Keratinocyte (primary cell): ENCODE data around the gene CEP162. TPM values are rescaled to one million over a fixed set of nuclear protein-coding genes. Genes with fewer than 3 reads are reported as not detected.

Experiments used
- DNase-seq: peaks from one replicate; pipeline ENCODE4 v3.0.0-alpha.2; 2011; ENCODE audit warnings: low read depth, missing footprints, low spot score
- FAIRE-seq: peaks from 2 replicates; lab custom pipeline; 2011; peaks lifted over from hg19 to GRCh38; lab: Jason Lieb, UNC
- H2AFZ ChIP-seq: 2 replicates; pipeline ENCODE4 v1.6.0; 2012; ENCODE audit warnings: low read length, control low read depth, inconsistent platforms; ENCODE audit not compliant: control insufficient read depth
- H3K27ac ChIP-seq: 2 replicates; pipeline ENCODE4 v1.5.1; 2011; ENCODE audit warnings: low read length; ENCODE audit not compliant: control insufficient read depth, insufficient read depth
- H3K27me3 ChIP-seq: 3 replicates; pipeline ENCODE4 v1.6.0; 2011; ENCODE audit warnings: low read length; ENCODE audit not compliant: control insufficient read depth, insufficient read depth; ENCODE audit errors: extremely low read depth
- H3K36me3 ChIP-seq, 2 experiments: 2 replicates in 1 of 2; 3 replicates in 1 of 2; pipeline ENCODE4 v1.5.1; 2011; ENCODE audit warnings: low read length in 2 of 2, mild to moderate bottlenecking in 1 of 2; ENCODE audit not compliant: control insufficient read depth in 2 of 2, insufficient read depth in 2 of 2; ENCODE audit errors: extremely low read depth in 1 of 2
- H3K4me1 ChIP-seq: 3 replicates; pipeline ENCODE4 v1.5.1; 2011; ENCODE audit warnings: low read length; ENCODE audit not compliant: control insufficient read depth, insufficient read depth; ENCODE audit errors: extremely low read depth
- H3K4me2 ChIP-seq: 3 replicates; pipeline ENCODE4 v1.6.0; 2011; ENCODE audit warnings: low read depth, low read length; ENCODE audit not compliant: control insufficient read depth, insufficient read depth; ENCODE audit errors: extremely low read depth
- H3K4me3 ChIP-seq, 3 experiments: fragments of 200-600 bp in 1 of 3; sonication (generic) in 1 of 3; 2 replicates in 2 of 3; 3 replicates in 1 of 3; pipeline ENCODE4 v1.5.1; 2011 to 2016; ENCODE audit warnings: low read length in 3 of 3, mild to moderate bottlenecking in 3 of 3, control low read depth in 2 of 3, inconsistent platforms in 1 of 3, low read depth in 1 of 3, mixed read lengths in 1 of 3, mixed run types in 1 of 3, moderate library complexity in 1 of 3; ENCODE audit not compliant: control insufficient read depth in 2 of 3, insufficient read depth in 2 of 3; ENCODE audit errors: extremely low read depth in 1 of 3
- H3K79me2 ChIP-seq: 2 replicates; pipeline ENCODE4 v1.6.0; 2012; ENCODE audit warnings: low read length; ENCODE audit not compliant: control insufficient read depth, insufficient read depth
- H3K9ac ChIP-seq: 3 replicates; pipeline ENCODE4 v1.6.0; 2011; ENCODE audit warnings: low read length; ENCODE audit not compliant: control insufficient read depth, insufficient read depth; ENCODE audit errors: extremely low read depth
- H3K9me1 ChIP-seq: 3 replicates; pipeline ENCODE4 v1.6.0; 2011; ENCODE audit warnings: low read length; ENCODE audit not compliant: control insufficient read depth, insufficient read depth; ENCODE audit errors: extremely low read depth
- H3K9me3 ChIP-seq: 2 replicates; pipeline ENCODE4 v1.5.1; 2012; ENCODE audit warnings: low read depth, low read length; ENCODE audit not compliant: control insufficient read depth
- H4K20me1 ChIP-seq: 3 replicates; pipeline ENCODE4 v1.6.0; 2011; ENCODE audit warnings: low read length; ENCODE audit not compliant: control insufficient read depth, insufficient read depth; ENCODE audit errors: extremely low read depth
- CTCF ChIP-seq, 3 experiments: IDR thresholded peaks in 1 of 3; conservative IDR thresholded peaks in 1 of 3; optimal IDR thresholded peaks in 1 of 3; 2 replicates in 2 of 3; 3 replicates in 1 of 3; pipeline versions ENCODE3 to v1.5.1; 2011; ENCODE audit warnings: low read length in 3 of 3, mild to moderate bottlenecking in 3 of 3, moderate library complexity in 2 of 3, control low read depth in 1 of 3, inconsistent platforms in 1 of 3; ENCODE audit not compliant: insufficient read depth in 2 of 3; ENCODE audit errors: extremely low read depth in 1 of 3
- EZH2 ChIP-seq: IDR thresholded peaks from one replicate; pipeline ENCODE4 v1.6.1; 2012; ENCODE audit warnings: inconsistent platforms, mild to moderate bottlenecking, low read length, moderate library complexity
- dilution Hi-C: fragments of 300-500 bp; cut with MboI; formaldehyde crosslinking; loops from one replicate; pipeline ENCODE4 v1.7.0; 2020; ENCODE audit warnings: low sequenced_read_pairs; ENCODE audit not compliant: extremely low pct_ligation_motif_present
- polyA plus RNA-seq, 5 experiments: library from polyadenylated mRNA; depleted of rRNA in 3 of 5; stranded (reverse) in 3 of 5; stranded (forward) in 1 of 5; unstranded in 1 of 5; fragments of >200 nt; gene quantifications; 1 replicate in 1 of 5; 2 replicates in 3 of 5; 3 replicates in 1 of 5; pipeline versions ENCODE4 v1.2.1 to v1.2.3, GENCODE V29; 2011 to 2012; ENCODE audit warnings: missing spikeins in 2 of 5, low read depth in 1 of 5, low replicate concordance in 1 of 5

CEP162 gene
- polyA plus RNA-seq, 1 donor (not counting 4 experiments of a cell fraction or from before 2014, with no cell fraction given) = 2.6 TPM

DNA sequence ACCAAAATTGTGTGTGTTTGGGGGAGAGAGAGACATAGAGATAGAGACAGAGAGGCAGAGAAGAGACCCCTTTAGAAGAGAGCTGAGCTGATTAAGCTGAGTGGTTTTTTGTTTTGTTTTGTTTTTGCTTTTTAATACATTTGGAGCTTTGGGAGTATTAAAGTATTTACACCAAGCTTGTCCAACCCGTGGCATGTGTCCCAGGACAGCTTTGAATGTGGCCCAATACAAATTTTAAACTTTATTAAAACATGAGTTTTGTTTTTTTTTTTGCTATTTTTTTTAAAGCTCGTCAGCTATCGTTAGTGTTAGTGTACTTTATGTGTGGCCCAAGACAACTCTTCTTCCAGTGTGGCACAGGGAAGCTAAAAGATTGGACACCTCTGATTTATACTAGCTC is 137.9 kb downstream of the CEP162 start:
- Histone ChIP-seq H3K27me3 (no peaks in the 10 kb centered on the region), H2AFZ (no peak overlapping the region), H3K9ac (no peak overlapping the region), H3K36me3 (no peaks in the 10 kb centered on the region), H3K4me2 (no peak overlapping the region), H3K27ac (no peak overlapping the region), H3K4me1 (no peaks in the 10 kb centered on the region), H3K79me2 (no peaks in the 10 kb centered on the region), H3K9me3 (no peaks in the 10 kb centered on the region), H4K20me1 (no peaks in the 10 kb centered on the region), H3K4me3 (no peak overlapping the region), H3K9me1 (no peaks in the 10 kb centered on the region)
- FAIRE-seq (no peak), DNase-seq (no peak)
- dilution Hi-C loops = no loop called here
- no peak for TF ChIP-seq EZH2
- no peak for TF ChIP-seq CTCF (optimal IDR thresholded peaks at IDR 0.05 in 1 of 3, IDR thresholded peaks at IDR 0.05 in 1 of 3, conservative IDR thresholded peaks at IDR 0.05 in 1 of 3; ENCODE audit: extremely low read depth in 1 of 3, insufficient read depth in 2 of 3, low read length in 3 of 3)

DNA sequence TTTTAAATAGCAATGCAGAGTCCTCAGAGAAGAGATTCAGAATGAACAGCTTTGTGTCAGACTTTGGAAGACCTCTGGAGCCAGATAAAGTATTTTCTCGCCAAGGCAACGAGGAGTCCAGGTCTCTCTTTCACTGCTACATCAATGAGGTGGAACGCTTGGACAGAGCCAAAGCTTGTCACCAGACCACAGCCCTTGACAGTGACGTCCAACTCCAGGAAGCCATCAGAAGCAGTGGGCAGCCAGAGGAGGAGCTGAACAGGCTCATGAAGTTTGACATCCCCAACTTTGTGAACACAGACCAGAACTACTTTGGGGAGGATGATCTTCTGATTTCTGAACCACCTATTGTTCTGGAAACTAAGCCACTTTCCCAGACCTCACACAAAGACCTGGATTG is 138.4 kb downstream of the CEP162 start:
- dilution Hi-C loops = no loop called here

More for the DNA sequence above, 138.4 kb downstream of the CEP162 start:
- TF ChIP-seq CTCF (optimal IDR thresholded peaks at IDR 0.05 in 1 of 3, IDR thresholded peaks at IDR 0.05 in 1 of 3, conservative IDR thresholded peaks at IDR 0.05 in 1 of 3; ENCODE audit: extremely low read depth in 1 of 3, insufficient read depth in 2 of 3, low read length in 3 of 3) (no peak), EZH2 (no peak)
- no peak overlapping the region for H2AFZ ChIP-seq
- H3K27me3 ChIP-seq = no peaks in the 10 kb centered on the region
- no peaks in the 10 kb centered on the region for H3K79me2 ChIP-seq
- no peaks in the 10 kb centered on the region for H3K36me3 ChIP-seq
- no peak overlapping the region for H3K9ac ChIP-seq
- no peaks in the 10 kb centered on the region for H3K9me3 ChIP-seq
- no peak overlapping the region for H3K4me3 ChIP-seq
- no peak overlapping the region for H3K4me2 ChIP-seq
- no peak for DNase-seq
- no peak for FAIRE-seq
- no peaks in the 10 kb centered on the region for H3K4me1 ChIP-seq
- no peak overlapping the region for H3K27ac ChIP-seq
- H3K9me1 ChIP-seq = no peaks in the 10 kb centered on the region
- H4K20me1 ChIP-seq = no peaks in the 10 kb centered on the region
